ENCODE measurements around the gene USH2A.
"Not testable (repeated sequence)": the region's sequence is repeated elsewhere in the genome, so short reads cannot be mapped to it uniquely, and the experiment has no call there.

Gene USH2A

GRCh38 chr1:216193839-216194443 lies 229.3 kb downstream of the USH2A start:
- no peak for DNase-seq (ENCODE audit: low read depth in 2 of 2)

GRCh38 chr1:216190438-216190837 lies 232.8 kb downstream of the USH2A start:
- DNase-seq (ENCODE audit: low read depth in 2 of 2): no peak

DNA sequence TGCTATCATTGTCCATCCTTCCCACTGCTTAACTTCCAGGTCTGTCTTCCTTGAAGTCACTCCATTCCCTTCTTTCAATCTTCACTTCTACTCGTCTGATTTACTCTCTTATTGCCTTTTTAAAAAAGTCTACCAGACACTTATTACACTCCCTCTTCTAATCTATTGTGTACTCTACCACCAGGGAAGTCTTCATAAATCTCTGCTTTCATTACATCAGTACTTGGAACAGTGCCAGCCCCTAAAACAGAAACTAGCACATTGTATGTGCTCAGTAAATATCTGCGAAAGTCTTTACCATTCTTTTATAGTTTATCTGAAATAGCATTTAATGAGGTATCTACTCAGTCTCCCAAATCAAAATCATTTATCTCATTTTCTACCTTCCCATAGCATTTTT lies 236.4 kb downstream of the USH2A start:
- DNase-seq (ENCODE audit: low read depth in 2 of 2): no peak

- no peak for DNase-seq (ENCODE audit: low read depth in 2 of 2)
These were observed 237.1 kb downstream of the USH2A start for GRCh38 chr1:216186141-216186540.

- no peak for DNase-seq (ENCODE audit: low read depth in 2 of 2)
These were observed 239.0 kb downstream of the USH2A start for GRCh38 chr1:216184126-216184680.

DNA sequence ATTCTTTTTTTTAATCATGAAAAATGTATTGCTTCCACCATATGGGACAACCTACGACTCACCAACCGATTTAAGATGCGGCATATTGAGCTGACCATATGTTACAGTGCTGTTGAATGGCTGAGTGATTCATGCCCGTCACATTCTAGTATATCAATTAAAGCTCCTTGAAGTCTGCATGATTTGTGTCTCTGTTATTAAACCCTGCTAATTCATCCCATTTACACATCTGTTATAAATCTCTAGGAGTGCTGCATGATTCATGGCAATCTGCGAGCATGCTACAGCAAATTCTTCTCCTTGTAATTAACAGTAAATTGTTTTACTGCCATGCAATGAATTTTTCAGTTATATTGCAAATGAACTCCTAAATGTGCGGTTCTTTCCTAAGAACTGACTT lies 239.8 kb downstream of the USH2A start:
- no peak for DNase-seq (ENCODE audit: low read depth in 2 of 2)

- DNase-seq (ENCODE audit: low read depth in 2 of 2): no peak
These were observed 240.2 kb downstream of the USH2A start for GRCh38 chr1:216183007-216183406.

- no peak for DNase-seq (ENCODE audit: low read depth in 2 of 2)
These were observed 241.7 kb downstream of the USH2A start for GRCh38 chr1:216181590-216181989.

DNA sequence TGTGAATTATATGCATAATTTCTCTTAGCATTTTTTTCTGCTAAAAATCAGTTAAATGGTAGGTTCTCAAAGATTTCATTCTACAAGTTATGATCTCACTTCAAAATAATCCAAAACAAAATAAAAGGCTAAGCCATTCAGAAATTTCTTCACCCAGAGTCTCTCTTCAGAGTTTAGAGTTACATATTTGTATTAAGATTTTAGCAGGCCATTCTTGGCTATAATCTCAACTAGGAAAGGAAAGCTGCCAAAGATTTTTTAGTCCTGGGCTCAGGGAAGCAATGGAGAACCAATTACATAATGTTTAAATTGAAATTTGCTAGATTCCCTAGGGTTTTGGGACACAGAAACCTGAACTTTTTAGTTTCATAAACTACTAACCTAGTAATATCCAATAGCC lies 245.0 kb downstream of the USH2A start:
- no peak for DNase-seq (ENCODE audit: low read depth in 2 of 2)

GRCh38 chr1:216176970-216177369 lies 246.3 kb downstream of the USH2A start:
- no peak for DNase-seq (ENCODE audit: low read depth in 2 of 2)

DNA sequence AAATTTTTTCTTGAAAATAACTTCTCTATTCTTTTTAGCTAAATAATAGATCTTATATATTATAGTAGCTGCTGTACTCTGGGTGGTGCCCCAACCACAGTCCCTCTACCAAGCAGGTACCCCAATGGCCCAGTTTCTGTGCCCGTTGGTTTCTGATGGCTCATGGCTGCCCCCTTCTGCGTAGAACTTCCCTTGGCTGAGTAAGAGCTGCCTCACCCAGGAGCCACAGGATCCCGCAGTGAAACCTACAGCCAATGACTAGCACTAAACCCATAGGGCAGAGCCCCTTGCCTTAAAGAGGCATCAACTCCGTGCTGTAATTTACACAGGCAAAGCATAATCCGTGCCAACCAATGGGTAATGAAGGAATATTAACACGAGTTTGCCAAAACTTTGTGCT lies 247.5 kb downstream of the USH2A start:
- no peak for DNase-seq (ENCODE audit: low read depth in 2 of 2)

- DNase-seq (ENCODE audit: low read depth in 2 of 2): no peak
These were observed 249.8 kb downstream of the USH2A start for GRCh38 chr1:216173376-216173995.

DNA sequence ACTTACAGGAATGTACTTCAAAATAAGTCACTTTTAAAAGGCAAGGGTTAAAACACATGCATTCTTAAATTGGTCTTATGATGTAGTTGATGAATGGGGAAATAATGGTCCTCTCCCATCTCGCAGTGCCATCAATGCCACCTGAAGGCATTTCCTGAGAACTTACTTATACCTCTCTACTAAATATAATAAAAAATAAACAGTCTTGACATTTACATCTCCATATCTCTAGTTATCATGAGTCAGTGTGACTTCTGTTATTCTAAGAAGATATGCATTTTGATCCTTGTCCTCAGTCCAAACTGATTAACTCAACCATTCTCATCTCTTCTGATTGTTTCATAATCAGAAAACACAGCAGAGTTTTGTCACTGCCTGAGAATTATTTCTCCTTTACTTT lies 253.9 kb downstream of the USH2A start:
- no peak for DNase-seq (ENCODE audit: low read depth in 2 of 2)

DNA sequence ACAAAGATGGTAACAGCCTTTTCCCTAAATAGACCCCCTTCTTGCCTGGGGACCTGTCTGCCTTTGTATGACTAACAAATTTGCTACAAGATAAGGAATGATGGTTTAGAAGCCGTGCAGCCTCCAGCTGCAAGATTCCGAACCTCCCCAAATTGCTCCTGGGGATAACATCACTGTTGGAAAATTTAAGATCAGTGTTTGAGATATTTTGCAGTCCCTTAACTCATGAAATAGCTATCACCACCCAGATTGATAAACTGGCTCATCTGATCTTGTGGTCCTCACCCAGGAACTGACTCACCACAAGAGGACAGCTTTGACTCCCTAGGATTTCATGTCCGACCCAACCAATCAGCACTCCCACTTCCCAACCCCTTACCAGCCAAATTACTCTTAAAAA lies 254.7 kb downstream of the USH2A start:
- no peak for DNase-seq (ENCODE audit: low read depth in 2 of 2)

GRCh38 chr1:216154063-216154462 lies 269.2 kb downstream of the USH2A start:
- no peak for DNase-seq (ENCODE audit: low read depth in 2 of 2)

DNA sequence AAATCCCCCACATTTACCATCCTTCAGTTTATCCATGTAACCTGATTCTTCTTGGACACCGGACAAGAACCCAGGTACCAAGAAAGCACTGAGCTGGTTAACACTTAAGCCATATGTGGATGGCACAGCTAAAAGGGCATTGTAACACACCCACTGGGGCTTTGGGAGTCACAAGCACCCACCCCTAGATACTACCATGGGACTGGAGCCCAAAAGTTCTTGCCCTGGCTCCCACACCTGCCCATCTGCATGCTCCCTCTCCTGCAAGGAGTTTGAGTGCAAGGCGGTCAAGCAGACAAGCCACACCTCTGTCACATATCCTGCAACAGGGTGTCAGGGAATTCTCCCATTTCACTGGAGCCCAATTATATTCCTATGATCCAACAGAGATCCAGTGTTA lies 270.1 kb downstream of the USH2A start:
- DNase-seq (ENCODE audit: low read depth in 2 of 2): no peak

GRCh38 chr1:216145451-216146018 lies 277.7 kb downstream of the USH2A start:
- not testable (repeated sequence) for DNase-seq (ENCODE audit: low read depth in 2 of 2)

DNA sequence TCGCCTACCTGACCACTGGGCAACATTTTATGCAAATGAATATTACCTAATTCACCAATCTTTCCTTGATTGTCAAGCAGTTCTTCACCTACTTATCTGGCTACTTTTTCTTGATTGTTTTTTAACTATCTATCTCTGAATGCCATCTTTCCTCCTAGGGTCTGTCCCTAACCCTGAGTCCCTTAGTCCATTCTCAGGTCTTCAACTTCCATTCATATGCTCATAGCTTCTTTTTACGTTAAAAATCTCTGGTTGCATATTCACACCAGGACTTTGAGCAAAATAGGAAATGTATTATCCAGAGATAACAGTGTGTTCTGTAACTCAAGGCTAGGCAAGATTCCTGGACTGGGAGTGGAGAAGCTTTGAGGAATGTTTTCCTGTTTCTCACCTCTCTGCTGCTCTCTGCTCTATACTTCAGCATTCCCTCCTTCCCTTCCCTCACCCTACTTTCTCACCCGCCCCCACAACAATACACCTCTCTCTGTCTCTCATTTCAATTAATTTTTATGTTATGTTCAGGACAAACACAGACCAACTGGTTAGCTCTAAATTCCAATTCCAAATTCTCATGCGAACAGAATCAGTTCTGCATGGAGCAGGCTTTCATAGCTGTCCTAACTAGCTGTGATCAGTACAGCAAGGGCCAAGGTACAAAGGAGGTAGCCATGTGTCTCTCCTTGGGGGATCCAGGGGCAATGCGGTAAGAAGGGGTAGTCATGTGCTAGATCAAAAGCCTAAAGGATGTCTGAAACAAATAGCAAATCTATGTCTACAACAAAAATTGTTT lies 278.4 kb downstream of the USH2A start:
- no peak for DNase-seq (ENCODE audit: low read depth in 2 of 2)

- DNase-seq (ENCODE audit: low read depth in 2 of 2): no peak
These were observed 280.3 kb downstream of the USH2A start for GRCh38 chr1:216142921-216143320.

GRCh38 chr1:216140730-216141524 lies 282.3 kb downstream of the USH2A start:
- DNase-seq (ENCODE audit: low read depth in 2 of 2): no peak

DNA sequence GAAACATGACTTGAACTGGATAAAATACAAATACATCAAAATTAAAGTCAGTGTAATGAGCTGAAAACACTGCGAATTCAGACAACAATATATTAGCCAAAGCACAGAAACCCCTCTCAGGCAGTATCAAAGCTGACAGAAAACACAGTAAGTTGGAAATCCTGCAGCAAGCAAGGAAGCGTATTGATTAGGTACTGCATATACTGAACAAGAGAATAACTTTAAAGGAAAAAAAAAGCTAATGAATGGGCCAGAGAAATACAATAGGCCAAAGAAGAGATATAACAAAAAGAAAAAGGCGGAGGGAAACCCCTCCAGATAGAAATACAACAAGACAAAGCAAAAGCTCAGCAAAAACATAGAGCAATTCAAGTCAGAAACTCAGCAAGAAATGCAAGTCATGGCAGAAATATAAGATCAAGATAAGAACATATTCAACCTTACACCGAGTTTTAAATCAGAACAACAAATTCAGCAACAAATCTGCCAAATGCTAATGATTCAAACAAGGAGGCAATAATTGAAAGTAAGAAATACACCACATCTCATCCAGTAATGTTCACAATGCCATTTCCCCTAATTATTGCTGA lies 299.0 kb downstream of the USH2A start:
- no peak for DNase-seq (ENCODE audit: low read depth in 2 of 2)
